Measurements from ENCODE around the gene CASP10. TPM values are rescaled to one million over a fixed set of nuclear protein-coding genes. Genes with fewer than 3 reads are reported as not detected.

The CASP10 gene
- total RNA-seq, 4 donors from 2014 or later: 6.1 to 21.4 (median 11.2) TPM

GRCh38 chr2:201258666-201259615, 76.0 kb downstream of the CASP10 start:
- H3K4me1 ChIP-seq: peaks cover 0 to 37% (median 10%) of the 10 kb centered on the region in 4 donors
- no peaks in the 10 kb centered on the region for H3K27me3 ChIP-seq
- H3K27ac ChIP-seq: peak overlapping the region in 3 of 4 donors; percentile 74 to 91 (median 84)
- TF ChIP-seq CTCF (IDR thresholded peaks at IDR 0.05) (no peak), POLR2A (IDR thresholded peaks at IDR 0.05) (no peak), EP300 (IDR thresholded peaks at IDR 0.05) (no peak)
- 30 to 32% methylated on average over 15 of the region's 15 CpGs for WGBS, 2 donors
- H3K36me3 ChIP-seq: no peaks in the 10 kb centered on the region
- H3K4me3 ChIP-seq: peak overlapping the region; percentile 27 to 69 (median 51)
- no peaks in the 10 kb centered on the region for H3K9me3 ChIP-seq
- DNase-seq (ENCODE audit: low spot score in 2 of 2): no peak

- peak in 1 of 2 donors; percentile 24 for DNase-seq (ENCODE audit: low spot score in 2 of 2)
- no peaks in the 10 kb centered on the region for H3K27me3 ChIP-seq
- no peak for TF ChIP-seq POLR2A (IDR thresholded peaks at IDR 0.05)
- TF ChIP-seq CTCF (IDR thresholded peaks at IDR 0.05): no peak
- TF ChIP-seq EP300 (IDR thresholded peaks at IDR 0.05): peak in 1 of 2 donors; percentile 39
- peak within 1 kb of the TSS in 3 of 4 donors; percentile 38 to 69 (median 62) for H3K4me3 ChIP-seq
- H3K9me3 ChIP-seq: no peaks in the 10 kb centered on the region
- H3K27ac ChIP-seq: peak within 1 kb of the TSS in 3 of 4 donors; percentile 44 to 78 (median 52)
- no peaks in the 10 kb centered on the region for H3K36me3 ChIP-seq
- 82 to 83% methylated on average over 10 of the region's 10 CpGs for WGBS, 2 donors
- H3K4me1 ChIP-seq: peaks cover 0 to 34% (median 15%) of the 10 kb centered on the region in 4 donors
These were observed 77.4 kb downstream of the CASP10 start, which contains the start of gene CASP8 for GRCh38 chr2:201260302-201260800. TSS of gene CASP8 (plus strand) at chr2:201260536. CDS start at chr2:201266487, 5,951 bp downstream.

GRCh38 chr2:201261471-201261870, 78.5 kb downstream of the CASP10 start:
- Histone ChIP-seq H3K4me3 (peak overlapping the region in 2 of 4 donors; percentile 21 to 38), H3K27me3 (no peaks in the 10 kb centered on the region), H3K36me3 (peaks cover 0 to 1% (median 0%) of the 10 kb centered on the region in 3 donors), H3K4me1 (peaks cover 0 to 34% (median 15%) of the 10 kb centered on the region in 4 donors), H3K27ac (peak overlapping the region in 1 of 4 donors; percentile 78), H3K9me3 (no peaks in the 10 kb centered on the region)
- DNase-seq (ENCODE audit: low spot score in 2 of 2): no peak
- 74 to 88% methylated on average over 9 of the region's 9 CpGs for WGBS, 2 donors
- no peak for TF ChIP-seq CTCF (IDR thresholded peaks at IDR 0.05)
- no peak for TF ChIP-seq EP300 (IDR thresholded peaks at IDR 0.05)
- no peak for TF ChIP-seq POLR2A (IDR thresholded peaks at IDR 0.05)

- H3K27me3 ChIP-seq: no peaks in the 10 kb centered on the region
- 49% methylated on average over 2 of the region's 2 CpGs for WGBS, 2 donors
- peaks cover 0 to 5% (median 0%) of the 10 kb centered on the region in 3 donors for H3K36me3 ChIP-seq
- TF ChIP-seq CTCF (IDR thresholded peaks at IDR 0.05): no peak
- TF ChIP-seq EP300 (IDR thresholded peaks at IDR 0.05): no peak
- H3K4me3 ChIP-seq: peak overlapping the region in 1 of 4 donors; percentile 38
- no peaks in the 10 kb centered on the region for H3K9me3 ChIP-seq
- peak overlapping the region in 1 of 4 donors; percentile 78 for H3K27ac ChIP-seq
- no peak for DNase-seq (ENCODE audit: low spot score in 2 of 2)
- peaks cover 0 to 34% (median 15%) of the 10 kb centered on the region in 4 donors for H3K4me1 ChIP-seq
These were observed 79.0 kb downstream of the CASP10 start for GRCh38 chr2:201261906-201262305.

Data from tibial nerve (tissue), 4 donors.